HG02571 (cell line): ENCODE results near the gene ADARB2.
"Not testable (repeated sequence)": the region's sequence is repeated elsewhere in the genome, so short reads cannot be mapped to it uniquely, and the experiment has no call there.

Source experiments
- ATAC-seq: cut with Tn5 transposase; IDR thresholded peaks from one replicate; pipeline ENCODE4 v1.9.1; 2021; ENCODE audit warnings: mild to moderate bottlenecking, moderate library complexity; ENCODE audit not compliant: unreplicated experiment

The ADARB2 gene

GRCh38 chr10:1449572-1450205, 287.6 kb downstream of the ADARB2 start:
- ATAC-seq: no peak

GRCh38 chr10:1449021-1449420, 288.3 kb downstream of the ADARB2 start:
- no peak for ATAC-seq

DNA sequence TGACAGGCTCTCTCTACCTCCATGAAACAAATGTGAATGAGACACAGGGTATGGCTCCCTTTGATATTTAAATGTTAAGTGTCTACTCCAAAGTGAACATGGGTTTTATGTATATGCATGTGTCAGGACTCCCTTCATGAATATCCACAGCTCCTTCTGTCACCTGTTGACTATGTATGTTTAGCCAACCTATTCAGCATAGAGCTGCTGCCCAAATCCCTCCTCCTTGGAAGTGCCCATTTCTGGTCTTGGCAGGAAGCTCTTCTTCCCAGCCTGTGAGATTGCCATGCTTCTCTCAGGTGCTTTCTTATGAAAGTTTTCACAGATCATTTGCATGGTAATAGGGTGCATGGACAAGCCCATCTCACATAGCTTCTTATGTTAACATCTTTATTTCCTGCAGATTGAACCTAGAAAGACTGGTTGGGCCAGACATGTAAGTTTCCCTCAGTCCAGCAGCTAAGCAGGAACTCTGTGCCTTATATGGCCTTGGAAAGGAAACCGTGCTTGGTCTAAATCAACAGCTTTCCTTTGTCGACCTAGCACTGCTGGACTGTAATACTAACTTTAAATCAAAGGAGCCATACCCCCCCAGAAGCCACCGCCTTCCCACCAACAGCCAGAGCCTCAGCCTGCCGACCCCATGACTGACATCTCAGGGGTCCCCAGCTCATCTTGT, 288.9 kb downstream of the ADARB2 start:
- no peak for ATAC-seq

GRCh38 chr10:1444826-1445225, 292.5 kb downstream of the ADARB2 start:
- ATAC-seq: no peak

GRCh38 chr10:1440897-1441296, 296.4 kb downstream of the ADARB2 start:
- ATAC-seq: no peak

- no peak for ATAC-seq
Observed at GRCh38 chr10:1434912-1435692, 302.2 kb downstream of the ADARB2 start.

- no peak for ATAC-seq
Observed at GRCh38 chr10:1434202-1434601, 303.1 kb downstream of the ADARB2 start.

DNA sequence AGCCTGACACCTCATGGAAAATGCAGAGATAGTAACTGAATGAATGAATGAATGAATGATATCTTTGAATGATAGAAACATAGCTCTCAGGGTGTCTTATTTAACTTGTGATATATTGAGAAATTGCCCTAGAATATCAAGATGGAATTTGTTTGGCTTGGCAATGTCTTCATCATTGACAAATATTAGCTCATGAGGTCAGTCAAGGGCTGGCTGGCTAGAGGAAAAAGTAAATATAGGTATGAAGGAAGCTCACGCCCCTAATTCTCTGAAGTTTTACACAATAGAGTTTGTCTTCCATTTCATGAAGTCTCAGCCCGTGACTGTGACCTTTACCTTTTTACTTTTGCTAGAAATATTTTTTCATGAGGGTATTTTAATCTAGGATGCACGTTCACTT, 305.2 kb downstream of the ADARB2 start:
- no peak for ATAC-seq

DNA sequence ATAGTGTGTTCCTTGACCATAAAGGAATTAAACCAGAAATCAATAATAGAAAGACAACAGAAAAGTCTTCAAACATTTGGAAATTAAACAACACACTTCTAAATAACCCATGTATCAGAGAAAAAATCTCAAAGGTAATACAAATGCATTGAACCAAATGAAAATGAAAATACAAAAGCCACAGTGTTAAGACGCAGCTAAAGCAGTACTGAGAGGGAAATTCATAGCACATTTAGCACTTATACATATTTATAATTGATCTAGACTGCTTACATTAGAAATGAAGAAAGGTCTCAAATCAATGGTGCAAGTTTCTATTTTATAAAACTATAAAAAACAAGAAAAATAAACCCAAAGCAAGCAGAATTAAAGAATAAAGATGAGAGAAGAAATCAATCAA, 306.1 kb downstream of the ADARB2 start:
- no peak for ATAC-seq

GRCh38 chr10:1427521-1428186, 309.7 kb downstream of the ADARB2 start:
- ATAC-seq: not testable (repeated sequence)

GRCh38 chr10:1426786-1427185, 310.5 kb downstream of the ADARB2 start:
- no peak for ATAC-seq

GRCh38 chr10:1425879-1426278, 311.4 kb downstream of the ADARB2 start:
- ATAC-seq: peak; percentile 61

- no peak for ATAC-seq
Observed at GRCh38 chr10:1424648-1425047, 312.7 kb downstream of the ADARB2 start.

DNA sequence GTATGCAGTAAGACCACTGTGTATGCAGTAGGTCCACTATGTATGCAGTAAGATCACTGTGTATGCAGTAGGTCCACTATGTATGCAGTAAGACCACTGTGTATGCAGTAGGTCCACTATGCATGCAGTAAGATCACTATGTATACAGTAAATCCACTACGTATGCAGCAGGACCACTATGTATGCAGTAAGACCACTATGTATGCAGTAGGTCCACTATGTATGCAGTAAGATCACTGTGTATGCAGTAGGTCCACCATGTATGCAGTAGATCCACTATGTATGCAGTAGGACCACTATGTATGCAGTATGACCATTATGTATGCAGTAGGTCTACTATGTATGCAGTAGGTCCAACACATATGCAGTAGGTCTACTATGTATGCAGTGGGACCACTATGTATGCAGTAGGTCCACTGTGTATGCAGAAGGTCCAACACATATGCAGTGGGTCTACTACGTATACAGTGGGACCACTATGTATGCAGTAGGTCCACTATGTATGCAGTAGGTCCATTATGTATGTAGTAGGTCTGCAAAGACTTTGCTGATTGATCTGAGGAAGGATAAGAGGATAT, 313.6 kb downstream of the ADARB2 start:
- no peak for ATAC-seq

DNA sequence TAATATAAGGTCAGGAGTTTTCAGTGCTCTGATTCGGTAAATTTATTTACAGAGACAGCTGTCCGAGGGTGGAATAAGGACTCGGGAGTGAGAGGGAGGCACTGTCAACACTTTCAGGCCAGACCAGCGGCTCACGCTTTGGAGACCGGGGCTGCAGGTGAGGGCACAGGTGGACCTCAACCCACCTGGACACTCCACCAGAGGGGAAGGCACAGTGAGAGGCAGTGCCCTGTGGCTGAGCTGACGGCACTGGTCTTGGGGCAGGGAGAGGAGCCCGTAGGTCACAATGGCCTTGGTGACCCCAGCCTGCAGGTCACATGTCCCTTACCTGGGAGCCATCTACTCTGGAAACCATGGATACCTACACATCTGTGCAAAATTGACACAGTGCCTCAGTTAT, 315.1 kb downstream of the ADARB2 start:
- ATAC-seq: no peak

GRCh38 chr10:1420661-1421362, 316.5 kb downstream of the ADARB2 start:
- ATAC-seq: peak; percentile 93

DNA sequence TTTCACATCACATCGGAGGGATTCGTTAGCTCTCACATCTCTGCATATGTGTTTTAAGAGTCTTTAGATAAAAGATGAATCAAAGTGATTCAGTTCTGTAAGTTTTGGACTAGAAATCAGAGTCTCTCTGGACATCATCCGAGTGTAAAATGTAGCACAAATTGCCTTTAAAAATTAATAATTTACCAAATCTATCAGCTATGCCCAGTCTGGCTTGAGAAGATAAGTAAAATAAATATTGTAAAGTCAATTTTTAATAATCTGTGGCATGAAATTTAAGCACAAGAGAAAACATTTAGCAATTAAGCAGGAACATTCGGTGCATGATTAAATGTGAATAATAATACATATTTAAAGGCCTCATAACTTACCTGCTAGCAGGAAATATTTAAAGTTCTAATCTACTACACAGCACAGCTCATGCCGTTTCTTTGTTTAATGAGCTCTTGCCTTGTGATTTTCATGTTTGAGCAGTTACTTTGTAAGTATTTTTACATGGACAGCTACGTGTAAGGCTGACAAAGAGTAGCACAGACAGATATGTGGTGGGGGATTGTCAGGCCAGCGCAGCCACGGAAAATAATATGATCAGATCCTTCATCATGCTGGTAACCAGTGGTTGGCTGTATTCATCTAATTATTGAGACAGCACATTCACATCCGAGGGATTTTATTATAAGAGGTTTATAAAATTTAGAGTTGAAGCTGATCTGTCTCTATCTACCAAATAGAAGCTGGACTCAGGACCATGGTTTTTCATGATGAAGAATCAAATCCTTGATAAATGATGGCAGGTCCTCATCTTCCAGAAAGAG, 317.3 kb downstream of the ADARB2 start:
- ATAC-seq: no peak

- no peak for ATAC-seq
Observed at GRCh38 chr10:1418031-1418550, 319.2 kb downstream of the ADARB2 start.

DNA sequence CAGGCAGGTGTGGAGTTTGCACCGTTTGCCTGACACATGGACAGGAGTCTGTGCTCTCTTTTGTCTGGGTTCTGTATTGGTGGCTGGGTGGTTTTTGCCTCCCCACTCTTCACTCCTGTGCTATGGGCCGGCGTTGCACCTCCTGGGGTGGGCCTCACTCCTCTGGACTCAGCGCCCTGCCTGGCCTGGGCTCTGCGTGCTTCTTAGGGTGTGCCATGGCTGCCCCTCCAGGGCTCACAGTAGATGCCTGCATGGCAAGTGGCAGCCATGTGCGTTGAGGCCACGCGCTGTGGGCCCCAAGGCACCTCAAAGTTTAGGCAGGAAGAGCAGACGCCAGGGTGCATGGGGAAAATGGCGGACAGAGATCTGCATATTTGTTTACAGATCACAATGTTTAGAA, 319.8 kb downstream of the ADARB2 start:
- no peak for ATAC-seq
